Ishikawa (cell line): Measurements from ENCODE around the gene MAS1.

Experiments used
- CEBPB ChIP-seq: IDR thresholded peaks from 2 replicates; pipeline ENCODE4 v1.6.1; 2012
- CREB1 ChIP-seq: IDR thresholded peaks from 2 replicates; pipeline ENCODE4 v1.6.1; 2012; ENCODE audit warnings: low read depth
- EGR1 ChIP-seq: IDR thresholded peaks from 2 replicates; pipeline ENCODE4 v1.6.1; 2012
- EP300 ChIP-seq: IDR thresholded peaks from 2 replicates; pipeline ENCODE4 v1.6.1; 2012; ENCODE audit warnings: borderline replicate concordance
- FOXM1 ChIP-seq: IDR thresholded peaks from 2 replicates; pipeline ENCODE4 v1.6.1; 2012; ENCODE audit warnings: low read depth, borderline replicate concordance
- NFIC ChIP-seq: IDR thresholded peaks from 2 replicates; pipeline ENCODE4 v1.6.1; 2012
- RAD21 ChIP-seq: IDR thresholded peaks from 2 replicates; pipeline ENCODE4 v1.6.1; 2012; ENCODE audit warnings: low read depth
- TAF1 ChIP-seq: IDR thresholded peaks from 2 replicates; pipeline ENCODE4 v1.6.1; 2012; ENCODE audit warnings: low read depth, mild to moderate bottlenecking
- TCF12 ChIP-seq: IDR thresholded peaks from 2 replicates; pipeline ENCODE4 v1.6.1; 2012; ENCODE audit warnings: low read depth
- TEAD4 ChIP-seq: IDR thresholded peaks from 2 replicates; pipeline ENCODE4 v1.6.1; 2012
- YY1 ChIP-seq: IDR thresholded peaks from 2 replicates; pipeline ENCODE4 v1.6.1; 2012; ENCODE audit warnings: low read depth
- ZBTB7A ChIP-seq: IDR thresholded peaks from 2 replicates; pipeline ENCODE4 v1.6.1; 2012; ENCODE audit warnings: low read depth
- TF ChIP-seq, protein P1 (sequence below): IDR thresholded peaks from 2 replicates; pipeline ENCODE4 v1.6.1; 2012
- TF ChIP-seq, protein P2 (sequence below): IDR thresholded peaks from 2 replicates; pipeline ENCODE4 v1.6.1; 2012
- TF ChIP-seq, protein P3 (sequence below): IDR thresholded peaks from 2 replicates; pipeline ENCODE4 v1.6.1; 2012; ENCODE audit warnings: low read depth, mild to moderate bottlenecking

The MAS1 gene

DNA sequence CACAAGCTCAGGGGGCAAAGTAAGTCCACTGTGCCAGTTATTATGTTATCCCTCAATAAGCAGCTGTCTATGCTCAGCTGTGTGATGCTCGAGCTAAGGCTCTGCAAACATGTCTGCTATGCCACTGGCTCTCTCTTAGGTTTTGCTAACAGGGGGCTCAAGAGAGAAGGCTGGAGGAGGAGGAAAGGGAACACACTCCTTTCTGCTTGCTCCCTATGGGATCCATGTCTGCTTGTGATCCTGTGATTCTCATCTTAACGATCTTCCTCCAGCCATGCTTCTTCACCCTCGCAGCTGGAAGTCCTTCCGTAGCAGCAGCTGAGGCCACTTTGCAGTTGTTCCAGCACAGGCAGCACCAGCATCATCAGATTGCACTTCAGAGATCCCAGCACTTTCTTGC, 41.1 kb downstream of the MAS1 start:
- TF ChIP-seq NFIC, result no peak
- no peak for TF ChIP-seq EP300
- TF ChIP-seq EGR1, result no peak
- no peak for TF ChIP-seq TEAD4
- TF ChIP-seq, protein P1, sequence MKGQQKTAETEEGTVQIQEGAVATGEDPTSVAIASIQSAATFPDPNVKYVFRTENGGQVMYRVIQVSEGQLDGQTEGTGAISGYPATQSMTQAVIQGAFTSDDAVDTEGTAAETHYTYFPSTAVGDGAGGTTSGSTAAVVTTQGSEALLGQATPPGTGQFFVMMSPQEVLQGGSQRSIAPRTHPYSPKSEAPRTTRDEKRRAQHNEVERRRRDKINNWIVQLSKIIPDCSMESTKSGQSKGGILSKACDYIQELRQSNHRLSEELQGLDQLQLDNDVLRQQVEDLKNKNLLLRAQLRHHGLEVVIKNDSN, result no peak
- no peak for TF ChIP-seq YY1
- TF ChIP-seq TAF1, result no peak
- no peak for TF ChIP-seq FOXM1

DNA sequence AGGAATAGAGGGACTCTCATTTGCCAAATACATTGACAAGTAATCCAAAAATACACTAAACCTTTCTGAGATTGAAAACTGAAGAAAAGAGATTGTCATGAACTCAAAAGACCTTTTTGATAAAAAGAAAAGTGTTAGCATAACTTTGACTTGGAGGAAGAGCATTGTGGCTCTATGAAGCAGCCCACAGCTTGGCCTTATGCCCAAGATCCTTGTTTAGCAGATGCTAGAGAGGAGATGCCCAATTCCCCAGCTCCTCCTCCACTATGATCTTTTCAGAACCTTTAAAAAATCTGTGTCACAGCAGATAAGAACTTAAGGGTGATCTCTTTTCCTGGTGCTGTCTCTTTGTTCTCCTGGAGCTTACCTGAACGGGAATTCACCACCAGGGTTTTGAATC, 42.3 kb downstream of the MAS1 start:
- TF ChIP-seq TCF12, result no peak
- no peak for TF ChIP-seq TEAD4
- TF ChIP-seq FOXM1, result no peak
- TF ChIP-seq CREB1, result no peak
- no peak for TF ChIP-seq YY1
- no peak for TF ChIP-seq EP300
- no peak for TF ChIP-seq TAF1
- no peak for TF ChIP-seq EGR1
- no peak for TF ChIP-seq ZBTB7A
- no peak for TF ChIP-seq RAD21
- TF ChIP-seq, protein P2, sequence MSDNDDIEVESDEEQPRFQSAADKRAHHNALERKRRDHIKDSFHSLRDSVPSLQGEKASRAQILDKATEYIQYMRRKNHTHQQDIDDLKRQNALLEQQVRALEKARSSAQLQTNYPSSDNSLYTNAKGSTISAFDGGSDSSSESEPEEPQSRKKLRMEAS, result no peak
- no peak for TF ChIP-seq CEBPB
- TF ChIP-seq, protein P1, result no peak
- TF ChIP-seq NFIC, result no peak
- TF ChIP-seq, protein P3, sequence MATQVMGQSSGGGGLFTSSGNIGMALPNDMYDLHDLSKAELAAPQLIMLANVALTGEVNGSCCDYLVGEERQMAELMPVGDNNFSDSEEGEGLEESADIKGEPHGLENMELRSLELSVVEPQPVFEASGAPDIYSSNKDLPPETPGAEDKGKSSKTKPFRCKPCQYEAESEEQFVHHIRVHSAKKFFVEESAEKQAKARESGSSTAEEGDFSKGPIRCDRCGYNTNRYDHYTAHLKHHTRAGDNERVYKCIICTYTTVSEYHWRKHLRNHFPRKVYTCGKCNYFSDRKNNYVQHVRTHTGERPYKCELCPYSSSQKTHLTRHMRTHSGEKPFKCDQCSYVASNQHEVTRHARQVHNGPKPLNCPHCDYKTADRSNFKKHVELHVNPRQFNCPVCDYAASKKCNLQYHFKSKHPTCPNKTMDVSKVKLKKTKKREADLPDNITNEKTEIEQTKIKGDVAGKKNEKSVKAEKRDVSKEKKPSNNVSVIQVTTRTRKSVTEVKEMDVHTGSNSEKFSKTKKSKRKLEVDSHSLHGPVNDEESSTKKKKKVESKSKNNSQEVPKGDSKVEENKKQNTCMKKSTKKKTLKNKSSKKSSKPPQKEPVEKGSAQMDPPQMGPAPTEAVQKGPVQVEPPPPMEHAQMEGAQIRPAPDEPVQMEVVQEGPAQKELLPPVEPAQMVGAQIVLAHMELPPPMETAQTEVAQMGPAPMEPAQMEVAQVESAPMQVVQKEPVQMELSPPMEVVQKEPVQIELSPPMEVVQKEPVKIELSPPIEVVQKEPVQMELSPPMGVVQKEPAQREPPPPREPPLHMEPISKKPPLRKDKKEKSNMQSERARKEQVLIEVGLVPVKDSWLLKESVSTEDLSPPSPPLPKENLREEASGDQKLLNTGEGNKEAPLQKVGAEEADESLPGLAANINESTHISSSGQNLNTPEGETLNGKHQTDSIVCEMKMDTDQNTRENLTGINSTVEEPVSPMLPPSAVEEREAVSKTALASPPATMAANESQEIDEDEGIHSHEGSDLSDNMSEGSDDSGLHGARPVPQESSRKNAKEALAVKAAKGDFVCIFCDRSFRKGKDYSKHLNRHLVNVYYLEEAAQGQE, result no peak

DNA sequence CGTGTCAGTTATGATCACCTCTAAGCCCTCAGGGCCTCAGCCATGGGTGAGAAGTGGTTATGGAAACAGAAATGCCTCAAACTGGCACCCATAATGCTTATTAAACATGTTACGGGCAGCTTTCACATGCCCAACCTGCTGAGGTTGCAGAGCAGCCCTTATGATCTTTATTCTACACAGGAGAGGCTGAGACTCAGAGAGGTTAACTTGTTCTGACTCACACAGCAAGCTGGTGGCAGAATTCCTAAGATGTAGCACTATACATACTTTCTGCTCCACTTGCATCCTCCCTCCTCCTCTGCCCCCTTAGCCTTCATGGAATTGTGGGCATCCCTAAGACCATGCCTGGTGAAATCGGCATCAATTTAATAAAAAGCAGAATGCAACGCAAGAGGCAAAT, 43.4 kb downstream of the MAS1 start:
- TF ChIP-seq EP300 (no peak), TAF1 (no peak), FOXM1 (no peak), ZBTB7A (no peak), CEBPB (no peak), TCF12 (no peak), EGR1 (no peak), YY1 (no peak), RAD21 (no peak)
- TF ChIP-seq, protein P2, result no peak
- TF ChIP-seq, protein P1, result no peak
- TF ChIP-seq, protein P3, result no peak

DNA sequence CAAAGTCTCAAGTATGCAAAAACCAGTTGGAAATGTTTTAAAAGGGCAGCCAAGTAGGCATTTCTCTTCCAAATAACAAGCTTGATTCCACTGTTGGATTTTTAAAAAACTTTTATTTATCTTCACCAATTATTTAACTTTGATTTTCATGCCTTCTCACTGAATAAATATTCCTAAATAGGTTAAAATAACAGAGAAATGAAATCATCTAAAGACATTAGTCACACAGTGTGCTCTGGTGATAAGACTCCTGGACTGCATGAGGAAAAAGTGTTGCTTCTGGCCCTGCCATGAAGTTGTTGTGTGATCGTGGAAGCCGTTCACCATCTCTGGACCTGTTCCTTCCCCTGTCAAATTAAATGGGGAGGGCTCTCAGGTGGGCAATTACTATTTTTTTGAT, 44.3 kb downstream of the MAS1 start:
- TF ChIP-seq TEAD4, result no peak
- no peak for TF ChIP-seq EP300
- no peak for TF ChIP-seq YY1
- TF ChIP-seq, protein P1, result no peak
- TF ChIP-seq CEBPB, result no peak
- TF ChIP-seq, protein P3, result no peak
- no peak for TF ChIP-seq TAF1
- no peak for TF ChIP-seq NFIC
- no peak for TF ChIP-seq TCF12
